Activated T-cell treated with anti-CD3 and anti-CD28 coated beads, Interleukin-2, amount 50 U/mL, for 72 hours (primary cell): ENCODE data around the gene GMDS. TPM values are rescaled to one million over a fixed set of nuclear protein-coding genes. Genes with fewer than 3 reads are reported as not detected.
A peak's percentile ranks its signal among the peaks of the same experiment; 100 is the strongest.
"Not testable (repeated sequence)": the region's sequence is repeated elsewhere in the genome, so short reads cannot be mapped to it uniquely, and the experiment has no call there.

Experiments used
- ATAC-seq, 2 donors: fragments of 150-1000 bp; cut with Tn5 transposase; replicated peaks in 1 of 2; 2 replicates each; pipeline ENCODE4 v1.10.0; 2021; ENCODE audit warnings: moderate library complexity in 2 of 2, mild to moderate bottlenecking in 1 of 2
- DNase-seq, 2 donors: peaks; one replicate each; pipeline ENCODE4 v3.0.0; 2021 to 2022; ENCODE audit warnings: mixed read lengths in 1 of 2
- H3K27ac Mint-ChIP-seq: one replicate; pipeline ENCODE4 v1.8.0; 2022; ENCODE audit warnings: mild to moderate bottlenecking, moderate library complexity, mixed read lengths
- H3K27me3 Mint-ChIP-seq: one replicate; pipeline ENCODE4 v1.8.0; 2022; ENCODE audit warnings: low read depth, mixed read lengths
- H3K36me3 Mint-ChIP-seq, 2 donors: one replicate each; pipeline ENCODE4 v1.8.0; 2022; ENCODE audit warnings: mixed read lengths in 2 of 2, mild to moderate bottlenecking in 1 of 2; ENCODE audit not compliant: insufficient read depth in 2 of 2
- H3K4me1 Mint-ChIP-seq: one replicate; pipeline ENCODE4 v1.8.0; 2022; ENCODE audit warnings: low read depth, mixed read lengths
- H3K4me3 Mint-ChIP-seq, 2 donors: one replicate each; pipeline ENCODE4 v1.8.0; 2022; ENCODE audit warnings: mild to moderate bottlenecking in 2 of 2, mixed read lengths in 2 of 2, moderate library complexity in 2 of 2
- H3K9me3 Mint-ChIP-seq, 2 donors: one replicate each; pipeline ENCODE4 v1.8.0; 2022; ENCODE audit warnings: mixed read lengths in 2 of 2
- total RNA-seq, 2 donors: library from RNA; stranded (reverse); gene quantifications; one replicate each; pipeline ENCODE4 v1.2.3, GENCODE V29; 2022

Gene GMDS
- total RNA-seq, 2 donors from 2014 or later, result 23.8 to 33.0 TPM

DNA sequence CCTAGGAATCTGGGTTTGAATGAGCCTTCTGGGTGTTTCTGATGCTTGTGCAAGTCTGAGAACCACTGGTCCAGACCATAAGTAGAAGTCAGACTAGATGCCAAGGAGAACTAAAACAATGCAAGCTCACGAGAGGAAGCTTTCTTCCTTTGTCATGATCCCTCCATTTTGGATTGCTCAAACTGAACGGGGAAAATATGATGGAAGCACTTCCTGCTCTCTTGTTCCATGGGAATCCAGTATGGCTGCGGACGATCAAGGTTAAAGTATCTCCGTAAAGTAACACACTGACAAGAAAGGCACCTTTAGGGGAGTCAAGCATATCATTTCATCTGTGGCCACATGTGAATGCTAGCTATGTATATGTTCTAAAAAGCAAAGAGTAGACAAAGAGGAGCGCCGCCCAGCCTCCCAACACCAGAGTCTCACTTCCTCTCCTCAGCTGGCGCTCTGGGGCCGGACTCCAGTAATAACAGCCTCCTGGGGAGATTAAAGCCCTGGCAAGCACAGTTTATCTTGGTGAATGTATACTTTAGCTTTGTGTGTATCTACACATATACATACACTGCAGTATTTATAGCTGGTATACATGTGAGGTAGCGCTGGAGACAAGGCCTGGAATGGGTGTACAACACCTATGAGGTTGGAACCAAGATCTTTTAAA, 547.6 kb downstream of the GMDS start:
- no peak overlapping the region for H3K4me3 Mint-ChIP-seq
- DNase-seq, result no peak
- H3K9me3 Mint-ChIP-seq, result peaks cover 0 to 2% of the 10 kb centered on the region in 2 donors
- H3K27me3 Mint-ChIP-seq, result no peaks in the 10 kb centered on the region
- ATAC-seq, result no peak
- no peak overlapping the region for H3K27ac Mint-ChIP-seq
- peaks cover 0 to 2% of the 10 kb centered on the region in 2 donors for H3K36me3 Mint-ChIP-seq
- no peaks in the 10 kb centered on the region for H3K4me1 Mint-ChIP-seq

GRCh38 chr6:1696463-1696850, 548.9 kb downstream of the GMDS start:
- Mint-ChIP-seq H3K27ac (no peak overlapping the region), H3K36me3 (peaks cover 1 to 2% of the 10 kb centered on the region in 2 donors), H3K4me3 (no peak overlapping the region), H3K27me3 (no peaks in the 10 kb centered on the region), H3K4me1 (no peaks in the 10 kb centered on the region), H3K9me3 (peaks cover 0 to 2% of the 10 kb centered on the region in 2 donors)
- ATAC-seq (no peak), DNase-seq (no peak)

GRCh38 chr6:1695546-1696462, 549.6 kb downstream of the GMDS start:
- H3K4me1 Mint-ChIP-seq, result no peaks in the 10 kb centered on the region
- H3K27me3 Mint-ChIP-seq, result no peaks in the 10 kb centered on the region
- no peak for ATAC-seq
- no peak overlapping the region for H3K27ac Mint-ChIP-seq
- no peak overlapping the region for H3K4me3 Mint-ChIP-seq
- H3K36me3 Mint-ChIP-seq, result peaks cover 1 to 2% of the 10 kb centered on the region in 2 donors
- DNase-seq, result no peak
- peaks cover 2% of the 10 kb centered on the region in 2 donors for H3K9me3 Mint-ChIP-seq

- not testable (repeated sequence) for H3K27me3 Mint-ChIP-seq, DNase-seq, H3K4me1 Mint-ChIP-seq, H3K9me3 Mint-ChIP-seq, H3K4me3 Mint-ChIP-seq, H3K36me3 Mint-ChIP-seq, H3K27ac Mint-ChIP-seq, ATAC-seq
Measured at GRCh38 chr6:1691828-1692227, 553.6 kb downstream of the GMDS start.

GRCh38 chr6:1690656-1691055, 554.7 kb downstream of the GMDS start:
- not testable (repeated sequence) for H3K9me3 Mint-ChIP-seq, H3K27me3 Mint-ChIP-seq, H3K36me3 Mint-ChIP-seq, H3K4me1 Mint-ChIP-seq, H3K27ac Mint-ChIP-seq, H3K4me3 Mint-ChIP-seq, ATAC-seq, DNase-seq

GRCh38 chr6:1689141-1689540, 556.3 kb downstream of the GMDS start:
- H3K36me3 Mint-ChIP-seq, result peaks cover 1 to 2% of the 10 kb centered on the region in 2 donors
- H3K4me3 Mint-ChIP-seq, result no peak overlapping the region
- H3K27ac Mint-ChIP-seq, result no peak overlapping the region
- peaks cover 2% of the 10 kb centered on the region in 2 donors for H3K9me3 Mint-ChIP-seq
- H3K27me3 Mint-ChIP-seq, result no peaks in the 10 kb centered on the region
- DNase-seq (no peak), ATAC-seq (peak in 1 of 2 donors; percentile 52)
- no peaks in the 10 kb centered on the region for H3K4me1 Mint-ChIP-seq

- Mint-ChIP-seq H3K27ac (no peak overlapping the region), H3K4me3 (no peak overlapping the region), H3K27me3 (no peaks in the 10 kb centered on the region), H3K9me3 (peaks cover 2% of the 10 kb centered on the region in 2 donors), H3K4me1 (no peaks in the 10 kb centered on the region), H3K36me3 (peaks cover 1 to 2% of the 10 kb centered on the region in 2 donors)
- DNase-seq (no peak), ATAC-seq (no peak)
Measured at GRCh38 chr6:1688396-1688795, 557.0 kb downstream of the GMDS start.

DNA sequence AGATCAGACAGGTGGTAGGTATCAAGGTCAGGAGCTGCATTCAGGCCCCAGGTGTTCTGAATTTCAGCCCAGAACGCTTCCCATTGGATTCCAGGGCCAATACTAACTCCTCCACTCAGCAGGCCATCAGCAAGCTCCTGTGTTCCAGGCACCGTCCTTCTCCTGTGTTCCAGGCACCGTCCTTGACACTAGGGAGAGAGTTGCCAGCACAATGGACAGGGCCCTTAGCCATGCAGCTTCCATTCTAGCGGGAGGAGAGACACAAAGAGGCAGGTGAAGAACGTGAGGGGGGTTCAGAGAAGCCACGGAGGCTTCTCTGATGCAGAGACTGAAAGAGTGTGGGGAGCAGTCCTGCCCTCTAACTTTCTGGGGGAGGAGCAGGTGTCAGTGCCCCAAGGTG, 558.0 kb downstream of the GMDS start:
- H3K4me3 Mint-ChIP-seq, result no peak overlapping the region
- H3K36me3 Mint-ChIP-seq, result no peaks in the 10 kb centered on the region
- no peaks in the 10 kb centered on the region for H3K4me1 Mint-ChIP-seq
- ATAC-seq, result no peak
- peaks cover 0 to 2% of the 10 kb centered on the region in 2 donors for H3K9me3 Mint-ChIP-seq
- DNase-seq, result no peak
- no peaks in the 10 kb centered on the region for H3K27me3 Mint-ChIP-seq
- H3K27ac Mint-ChIP-seq, result no peak overlapping the region

DNA sequence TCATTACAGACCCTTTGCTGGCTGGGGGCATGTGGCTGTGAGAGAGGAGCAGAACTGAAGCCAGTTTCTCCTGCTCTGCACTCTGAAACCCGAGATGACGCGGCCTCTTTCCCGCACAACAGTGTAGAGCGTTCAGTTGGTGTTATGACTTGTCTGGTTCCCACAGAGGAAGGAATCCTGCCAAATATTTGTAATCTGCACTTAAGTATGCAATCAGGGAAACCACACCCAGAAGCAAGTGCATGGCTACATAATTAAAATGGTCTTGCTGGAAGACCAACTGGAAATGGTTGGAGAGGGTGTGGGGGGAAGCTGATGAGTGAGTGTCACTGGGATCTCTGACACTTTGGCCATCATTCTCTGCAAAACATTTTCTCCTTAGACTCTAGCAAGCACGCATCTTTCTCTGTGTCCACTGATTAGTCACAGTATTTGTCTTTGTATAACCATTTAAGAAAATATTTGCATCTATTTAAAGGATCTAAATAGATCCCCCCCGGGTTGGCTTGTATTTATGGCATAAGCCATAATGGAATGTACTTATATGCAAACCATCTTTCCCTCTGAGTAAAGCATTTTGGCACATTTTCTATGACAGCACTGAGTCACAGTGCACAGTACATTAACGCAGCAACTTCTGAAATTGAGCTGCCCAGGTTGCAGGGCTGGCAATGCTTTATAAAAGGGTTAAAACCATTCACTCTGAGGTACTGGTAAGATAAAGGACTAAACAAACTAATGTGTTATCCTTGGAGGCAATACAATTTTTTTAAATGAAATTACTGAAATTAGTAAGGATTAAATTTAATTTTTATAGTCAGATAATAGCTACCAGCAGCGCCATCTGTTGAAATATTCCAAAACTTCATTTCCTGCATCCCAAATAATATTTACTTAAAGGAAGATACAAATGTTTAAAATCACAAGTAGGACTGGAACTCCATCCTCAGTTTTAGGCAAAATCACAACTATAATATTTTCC, 559.0 kb downstream of the GMDS start:
- ATAC-seq, result no peak
- H3K9me3 Mint-ChIP-seq, result peaks cover 0 to 2% of the 10 kb centered on the region in 2 donors
- H3K36me3 Mint-ChIP-seq, result no peaks in the 10 kb centered on the region
- no peak overlapping the region for H3K4me3 Mint-ChIP-seq
- no peaks in the 10 kb centered on the region for H3K27me3 Mint-ChIP-seq
- no peak overlapping the region for H3K27ac Mint-ChIP-seq
- DNase-seq, result no peak
- no peaks in the 10 kb centered on the region for H3K4me1 Mint-ChIP-seq

DNA sequence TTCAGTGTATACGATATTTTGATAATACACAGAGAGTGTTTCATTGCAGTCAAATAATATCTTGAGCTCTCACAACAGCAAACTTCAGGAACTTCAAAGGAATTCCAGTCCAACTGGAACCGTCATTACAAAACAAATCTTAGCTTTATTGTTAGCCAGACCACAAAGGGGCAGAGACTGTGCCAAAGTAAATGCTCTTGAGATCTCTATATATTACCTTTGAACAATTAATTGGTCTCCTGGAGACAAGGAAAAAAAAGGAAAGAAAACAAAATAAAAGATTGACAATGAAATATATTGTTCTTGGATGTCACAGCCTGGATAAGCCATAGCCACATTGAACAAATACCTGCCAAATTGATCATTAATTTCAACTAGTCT, 565.7 kb downstream of the GMDS start:
- H3K4me1 Mint-ChIP-seq, result no peaks in the 10 kb centered on the region
- no peaks in the 10 kb centered on the region for H3K27me3 Mint-ChIP-seq
- H3K9me3 Mint-ChIP-seq, result no peaks in the 10 kb centered on the region
- no peaks in the 10 kb centered on the region for H3K36me3 Mint-ChIP-seq
- H3K27ac Mint-ChIP-seq, result no peak overlapping the region
- no peak for DNase-seq
- H3K4me3 Mint-ChIP-seq, result no peak overlapping the region
- ATAC-seq, result no peak

GRCh38 chr6:1679031-1679687, 566.2 kb downstream of the GMDS start:
- DNase-seq (no peak), ATAC-seq (no peak)
- H3K9me3 Mint-ChIP-seq, result no peaks in the 10 kb centered on the region
- H3K4me3 Mint-ChIP-seq, result no peak overlapping the region
- no peak overlapping the region for H3K27ac Mint-ChIP-seq
- no peaks in the 10 kb centered on the region for H3K4me1 Mint-ChIP-seq
- H3K36me3 Mint-ChIP-seq, result no peaks in the 10 kb centered on the region
- H3K27me3 Mint-ChIP-seq, result no peaks in the 10 kb centered on the region

GRCh38 chr6:1678201-1678600, 567.2 kb downstream of the GMDS start:
- DNase-seq (no peak), ATAC-seq (no peak)
- Mint-ChIP-seq H3K4me3 (no peak overlapping the region), H3K36me3 (no peaks in the 10 kb centered on the region), H3K4me1 (no peaks in the 10 kb centered on the region), H3K27ac (no peak overlapping the region), H3K27me3 (no peaks in the 10 kb centered on the region), H3K9me3 (no peaks in the 10 kb centered on the region)
